Duodenal mucosa (tissue), 2 donors: ENCODE data around the gene CTXN1.

ENCODE experiments used
- H3K27ac ChIP-seq: one replicate; pipeline ENCODE4 v1.7.0; 2013; ENCODE audit warnings: low read depth, low read length
- H3K27me3 ChIP-seq, 2 donors: one replicate each; pipeline ENCODE4 v1.7.0; 2013; ENCODE audit warnings: low read length in 2 of 2, control low read depth in 1 of 2; ENCODE audit not compliant: insufficient read depth in 2 of 2, control insufficient read depth in 1 of 2
- H3K36me3 ChIP-seq, 2 donors: one replicate each; pipeline ENCODE4 v1.7.0; 2013; ENCODE audit warnings: low read length in 2 of 2, control low read depth in 1 of 2; ENCODE audit not compliant: insufficient read depth in 2 of 2, control insufficient read depth in 1 of 2
- H3K4me1 ChIP-seq, 2 donors: one replicate each; pipeline ENCODE4 v1.7.0; 2013; ENCODE audit warnings: low read length in 2 of 2, control low read depth in 1 of 2; ENCODE audit not compliant: insufficient read depth in 2 of 2, control insufficient read depth in 1 of 2
- H3K4me3 ChIP-seq, 2 donors: one replicate each; pipeline ENCODE4 v1.7.0; 2013; ENCODE audit warnings: low read length in 2 of 2, low read depth in 1 of 2
- H3K9ac ChIP-seq, 2 donors: one replicate each; pipeline ENCODE4 v1.7.0; 2013; ENCODE audit warnings: low read length in 2 of 2, low read depth in 1 of 2
- H3K9me3 ChIP-seq, 2 donors: one replicate each; pipeline ENCODE4 v1.7.0; 2013; ENCODE audit warnings: low read length in 2 of 2, control low read depth in 1 of 2; ENCODE audit not compliant: control insufficient read depth in 1 of 2

CTXN1 gene

GRCh38 chr19:7887408-7888144 is 38.4 kb downstream of the CTXN1 start:
- Histone ChIP-seq H3K27me3 (peaks cover 0 to 4% of the 10 kb centered on the region in 2 donors), H3K4me3 (peak overlapping the region in 1 of 2 donors; percentile 40), H3K36me3 (no peaks in the 10 kb centered on the region), H3K9me3 (no peaks in the 10 kb centered on the region), H3K9ac (no peak overlapping the region), H3K27ac (no peak overlapping the region), H3K4me1 (no peaks in the 10 kb centered on the region)

GRCh38 chr19:7885818-7886217 is 40.1 kb downstream of the CTXN1 start:
- no peaks in the 10 kb centered on the region for H3K36me3 ChIP-seq
- H3K9me3 ChIP-seq: no peaks in the 10 kb centered on the region
- H3K27ac ChIP-seq: no peak overlapping the region
- H3K9ac ChIP-seq: no peak overlapping the region
- H3K4me1 ChIP-seq: no peaks in the 10 kb centered on the region
- H3K4me3 ChIP-seq: no peak overlapping the region
- H3K27me3 ChIP-seq: peaks cover 0 to 4% of the 10 kb centered on the region in 2 donors

- peaks cover 0 to 3% of the 10 kb centered on the region in 2 donors for H3K27me3 ChIP-seq
- H3K4me1 ChIP-seq: no peaks in the 10 kb centered on the region
- H3K9ac ChIP-seq: no peak overlapping the region
- no peak overlapping the region for H3K27ac ChIP-seq
- H3K36me3 ChIP-seq: no peaks in the 10 kb centered on the region
- no peaks in the 10 kb centered on the region for H3K9me3 ChIP-seq
- H3K4me3 ChIP-seq: no peak overlapping the region
Measured at GRCh38 chr19:7883796-7884570, 42.0 kb downstream of the CTXN1 start.

GRCh38 chr19:7883105-7883504 is 42.8 kb downstream of the CTXN1 start:
- Histone ChIP-seq H3K9me3 (no peaks in the 10 kb centered on the region), H3K27ac (no peak overlapping the region), H3K4me3 (no peak overlapping the region), H3K4me1 (no peaks in the 10 kb centered on the region), H3K36me3 (no peaks in the 10 kb centered on the region), H3K27me3 (no peaks in the 10 kb centered on the region), H3K9ac (no peak overlapping the region)

- H3K9me3 ChIP-seq: no peaks in the 10 kb centered on the region
- no peaks in the 10 kb centered on the region for H3K27me3 ChIP-seq
- H3K36me3 ChIP-seq: no peaks in the 10 kb centered on the region
- no peaks in the 10 kb centered on the region for H3K4me1 ChIP-seq
- no peak overlapping the region for H3K4me3 ChIP-seq
- H3K27ac ChIP-seq: no peak overlapping the region
- H3K9ac ChIP-seq: no peak overlapping the region
Measured at GRCh38 chr19:7881910-7882309, 44.0 kb downstream of the CTXN1 start.

GRCh38 chr19:7879836-7880235 is 46.1 kb downstream of the CTXN1 start:
- H3K27me3 ChIP-seq: peaks cover 1 to 7% of the 10 kb centered on the region in 2 donors
- H3K9ac ChIP-seq: no peak overlapping the region
- H3K4me3 ChIP-seq: no peak overlapping the region
- no peaks in the 10 kb centered on the region for H3K4me1 ChIP-seq
- no peaks in the 10 kb centered on the region for H3K36me3 ChIP-seq
- no peak overlapping the region for H3K27ac ChIP-seq
- no peaks in the 10 kb centered on the region for H3K9me3 ChIP-seq

GRCh38 chr19:7879111-7879807 is 46.7 kb downstream of the CTXN1 start:
- no peak overlapping the region for H3K9ac ChIP-seq
- no peaks in the 10 kb centered on the region for H3K9me3 ChIP-seq
- no peak overlapping the region for H3K27ac ChIP-seq
- no peak overlapping the region for H3K4me3 ChIP-seq
- no peaks in the 10 kb centered on the region for H3K36me3 ChIP-seq
- H3K27me3 ChIP-seq: peaks cover 6 to 11% of the 10 kb centered on the region in 2 donors
- H3K4me1 ChIP-seq: peaks cover 0 to 3% of the 10 kb centered on the region in 2 donors

- no peaks in the 10 kb centered on the region for H3K9me3 ChIP-seq
- H3K27me3 ChIP-seq: peaks cover 18 to 23% of the 10 kb centered on the region in 2 donors
- H3K9ac ChIP-seq: no peak overlapping the region
- H3K4me1 ChIP-seq: peaks cover 0 to 9% of the 10 kb centered on the region in 2 donors
- no peak overlapping the region for H3K4me3 ChIP-seq
- no peaks in the 10 kb centered on the region for H3K36me3 ChIP-seq
- no peak overlapping the region for H3K27ac ChIP-seq
Measured at GRCh38 chr19:7877249-7877836, 48.6 kb downstream of the CTXN1 start.

- Histone ChIP-seq H3K4me1 (peaks cover 0 to 16% of the 10 kb centered on the region in 2 donors), H3K9me3 (no peaks in the 10 kb centered on the region), H3K9ac (no peak overlapping the region), H3K4me3 (no peak overlapping the region), H3K36me3 (no peaks in the 10 kb centered on the region), H3K27ac (no peak overlapping the region), H3K27me3 (peaks cover 18 to 24% of the 10 kb centered on the region in 2 donors)
Measured at GRCh38 chr19:7874897-7875273, 51.0 kb downstream of the CTXN1 start.
